HepG2 (cell line): ENCODE data around the gene OPN5. TPM values are rescaled to one million over a fixed set of nuclear protein-coding genes. Genes with fewer than 3 reads are reported as not detected.

Source experiments
- ATAC-seq: fragments of 200-7000 bp; cut with Tn5 transposase; 3 replicates; pipeline ENCODE4 v1.9.1; 2020; ENCODE audit warnings: mild to moderate bottlenecking, moderate library complexity
- BruUV-seq: library from RNA; stranded (reverse); fragments of 400-500 nt; replicated peaks from 2 replicates; lab custom pipeline; 2021; lab: Mats Ljungman, UMichigan
- CTCF ChIA-PET: fragments of 300-600 bp; formaldehyde crosslinking; extraction: SDS; loops from one replicate; lab custom pipeline; 2021; ENCODE audit warnings: low total read pairs, inconsistent platforms, low intra/inter-chr PET ratio; lab: Yijun Ruan, JAX
- POLR2A ChIA-PET: fragments of 350-600 bp; sonication (Branson Sonifier 250); formaldehyde crosslinking; loops from one replicate; lab custom pipeline; 2020; ENCODE audit warnings: antibody characterized with exemption, inconsistent platforms; lab: Yijun Ruan, JAX
- DNase-seq: peaks from one replicate; pipeline ENCODE4 v3.0.0-alpha.2; 2015; ENCODE audit warnings: low spot score
- FAIRE-seq: peaks from 3 replicates; lab custom pipeline; 2011; peaks lifted over from hg19 to GRCh38; lab: Jason Lieb, UNC
- H2AFZ ChIP-seq: one replicate; pipeline ENCODE4 v1.6.1; 2011; ENCODE audit warnings: low read length, inconsistent platforms
- H3K27ac ChIP-seq: fragments of 300-600 bp; 3 replicates; pipeline ENCODE4 v1.8.0; 2011; ENCODE audit warnings: mixed run types, mild to moderate bottlenecking, mixed read lengths, low read length, inconsistent platforms; ENCODE audit not compliant: insufficient read depth; ENCODE audit errors: extremely low read length
- H3K27me3 ChIP-seq, 2 experiments: fragments of 200-600 bp in 1 of 2; 2 replicates in 1 of 2; 3 replicates in 1 of 2; pipeline versions ENCODE4 v1.6.0 to v1.8.0; 2011; ENCODE audit warnings: low read length in 2 of 2, mild to moderate bottlenecking in 2 of 2, moderate library complexity in 2 of 2, inconsistent platforms in 1 of 2; ENCODE audit not compliant: insufficient read depth in 2 of 2, control insufficient read depth in 1 of 2
- H3K36me3 ChIP-seq, 2 experiments: fragments of 200-600 bp in 1 of 2; replicated peaks in 1 of 2; 2 replicates in 1 of 2; 3 replicates in 1 of 2; pipeline versions ENCODE4 v1.5.1 to v1.8.0; 2011; ENCODE audit warnings: low read length in 2 of 2, inconsistent platforms in 1 of 2; ENCODE audit not compliant: insufficient read depth in 2 of 2, control insufficient read depth in 1 of 2
- H3K4me1 ChIP-seq: 2 replicates; pipeline ENCODE4 v1.5.1; 2012; ENCODE audit warnings: low read length, inconsistent platforms; ENCODE audit not compliant: insufficient read depth
- H3K4me2 ChIP-seq: 2 replicates; pipeline ENCODE4 v1.6.0; 2011; ENCODE audit warnings: low read depth, low read length, inconsistent platforms
- H3K4me3 ChIP-seq, 3 experiments: fragments of 200-600 bp in 1 of 3; sonication (generic), shearing (Covaris generic) in 1 of 3; replicated peaks in 1 of 3; 2 replicates each; pipeline ENCODE4 v1.5.1; 2011 to 2016; ENCODE audit warnings: low read length in 3 of 3, inconsistent platforms in 2 of 3, low read depth in 2 of 3, mild to moderate bottlenecking in 2 of 3, control low read depth in 1 of 3, mixed read lengths in 1 of 3; ENCODE audit not compliant: insufficient read depth in 1 of 3
- H3K79me2 ChIP-seq: one replicate; pipeline ENCODE4 v1.6.1; 2011; ENCODE audit warnings: low read length, inconsistent platforms; ENCODE audit not compliant: insufficient read depth
- H3K9ac ChIP-seq: 2 replicates; pipeline ENCODE4 v1.6.0; 2011; ENCODE audit warnings: mild to moderate bottlenecking, low read depth, low read length, inconsistent platforms; ENCODE audit not compliant: insufficient read depth
- H3K9me3 ChIP-seq: 2 replicates; pipeline ENCODE4 v1.5.1; 2012; ENCODE audit warnings: mild to moderate bottlenecking, low read length
- H4K20me1 ChIP-seq: 2 replicates; pipeline ENCODE4 v1.6.0; 2011; ENCODE audit warnings: inconsistent platforms, mild to moderate bottlenecking, low read length, moderate library complexity; ENCODE audit not compliant: insufficient read depth
- CBX5 ChIP-seq: sonication (generic); formaldehyde crosslinking; IDR thresholded peaks from 2 replicates; pipeline ENCODE4 v1.4.0; 2020; ENCODE audit warnings: missing genetic modification reagents, borderline replicate concordance
- CREBL2 ChIP-seq: sonication (generic); formaldehyde crosslinking; IDR thresholded peaks from 2 replicates; pipeline ENCODE4 v1.8.1; 2023; ENCODE audit warnings: missing genetic modification reagents, mild to moderate bottlenecking, borderline replicate concordance
- ELF1 ChIP-seq: sonication (generic); formaldehyde crosslinking; IDR thresholded peaks from 2 replicates; pipeline ENCODE4 v1.4.0; 2020; ENCODE audit warnings: missing genetic modification reagents
- ETV6 ChIP-seq: sonication (generic); formaldehyde crosslinking; conservative IDR thresholded peaks from 2 replicates; pipeline ENCODE4 v1.4.0; 2020; ENCODE audit warnings: missing genetic modification reagents
- GPBP1L1 ChIP-seq: sonication (generic); formaldehyde crosslinking; IDR thresholded peaks from 2 replicates; pipeline ENCODE4 v1.5.0; 2020; ENCODE audit warnings: mild to moderate bottlenecking, missing genetic modification reagents
- NFE2L1 ChIP-seq: sonication (generic); formaldehyde crosslinking; IDR thresholded peaks from 2 replicates; pipeline ENCODE4 v1.4.0; 2020; ENCODE audit warnings: missing genetic modification reagents, mild to moderate bottlenecking, borderline replicate concordance
- NFKB2 ChIP-seq: sonication (generic); formaldehyde crosslinking; IDR thresholded peaks from 2 replicates; pipeline ENCODE4 v1.4.0; 2020; ENCODE audit warnings: missing genetic modification reagents, borderline replicate concordance
- POGZ ChIP-seq: sonication (generic); formaldehyde crosslinking; IDR thresholded peaks from 2 replicates; pipeline ENCODE4 v1.4.0; 2020; ENCODE audit warnings: mild to moderate bottlenecking, missing genetic modification reagents
- RFXAP ChIP-seq: sonication (generic); formaldehyde crosslinking; IDR thresholded peaks from 2 replicates; pipeline ENCODE4 v1.4.0; 2020; ENCODE audit warnings: missing genetic modification reagents, borderline replicate concordance
- SUZ12 ChIP-seq: fragments of 150-350 bp; IDR thresholded peaks from 2 replicates; pipeline ENCODE4 v1.6.1; 2014; ENCODE audit warnings: low read depth, low read length
- ZBTB2 ChIP-seq: sonication (generic); formaldehyde crosslinking; IDR thresholded peaks from 2 replicates; pipeline ENCODE4 v1.8.0; 2022; ENCODE audit warnings: low read depth, missing genetic modification reagents
- ZFP41 ChIP-seq: sonication (generic); formaldehyde crosslinking; IDR thresholded peaks from 2 replicates; pipeline ENCODE4 v1.4.0; 2020; ENCODE audit warnings: mild to moderate bottlenecking, missing genetic modification reagents, borderline replicate concordance
- ZKSCAN1 ChIP-seq: fragments of 150-350 bp; IDR thresholded peaks from 2 replicates; pipeline ENCODE4 v1.6.1; 2014; ENCODE audit warnings: low read length
- ZNF232 ChIP-seq: sonication (generic); formaldehyde crosslinking; IDR thresholded peaks from 2 replicates; pipeline ENCODE4 v1.4.0; 2020; ENCODE audit warnings: missing genetic modification reagents, borderline replicate concordance
- ZNF451 ChIP-seq: sonication (generic); formaldehyde crosslinking; IDR thresholded peaks from 2 replicates; pipeline ENCODE4 v1.5.0; 2020; ENCODE audit warnings: mild to moderate bottlenecking, missing genetic modification reagents
- ZNF670 ChIP-seq: sonication (generic); formaldehyde crosslinking; IDR thresholded peaks from 2 replicates; pipeline ENCODE4 v1.8.0; 2022; ENCODE audit warnings: mild to moderate bottlenecking, missing genetic modification reagents, borderline replicate concordance
- ZNF790 ChIP-seq: sonication (generic); formaldehyde crosslinking; IDR thresholded peaks from 2 replicates; pipeline ENCODE4 v1.8.0; 2022; ENCODE audit warnings: missing genetic modification reagents, mild to moderate bottlenecking, borderline replicate concordance
- ZSCAN29 ChIP-seq: sonication (generic); formaldehyde crosslinking; conservative IDR thresholded peaks from 2 replicates; pipeline ENCODE4 v1.4.0; 2020; ENCODE audit warnings: mild to moderate bottlenecking, missing genetic modification reagents
- WGBS: methylation state at CpG from one replicate; pipeline ENCODE4 v1.1.6; 2017; ENCODE audit warnings: low lambda C conversion rate; 5-methylcytosine and 5-hydroxymethylcytosine counted together
- in situ Hi-C: cut with HindIII; loops from 2 replicates; pipeline ENCODE4 v1.10.0; 2017; ENCODE audit warnings: low pct_unique_long_range_greater_than_20kb; ENCODE audit not compliant: extremely low pct_ligation_motif_present
- intact Hi-C: fragments of 100-400 bp; cut with micrococcal nuclease; formaldehyde crosslinking; loops from one replicate; pipeline ENCODE4 v1.10.0; 2022; ENCODE audit not compliant: unreplicated experiment
- polyA plus RNA-seq, 8 experiments: library from polyadenylated mRNA; depleted of rRNA in 3 of 8; stranded (reverse) in 7 of 8; unstranded in 1 of 8; fragments of >200 nt; fragmentation: Illumina TruSeq in 4 of 8; extraction: Trizol in 4 of 8; gene quantifications; 2 replicates each; pipeline versions ENCODE4 v1.2.1 to v1.2.3, GENCODE V29; 2011 to 2016; ENCODE audit warnings: low read depth in 4 of 8, missing spikeins in 1 of 8, mixed read lengths in 1 of 8; ENCODE audit not compliant: insufficient read depth in 1 of 8
- total RNA-seq, 5 experiments: library from RNA; depleted of rRNA; stranded (reverse); fragments of >200 nt; fragmentation: Illumina TruSeq; extraction: Trizol; gene quantifications; 2 replicates each; pipeline ENCODE4 v1.2.3, GENCODE V29; 2016; ENCODE audit warnings: low read depth in 1 of 5

Gene OPN5
- total and polyA plus RNA-seq, 2 of the 13 experiments (the other 11 are each of a cell fraction or from before 2014, with no cell fraction given), result not detected

GRCh38 chr6:47740714-47741113 lies 41.1 kb upstream of the OPN5 start (continued):
- no peak for TF ChIP-seq ZNF670
- TF ChIP-seq GPBP1L1 (CRISPR knock-in tag), result no peak
- TF ChIP-seq NFE2L1 (CRISPR knock-in tag), result no peak
- no peak for TF ChIP-seq RFXAP (CRISPR knock-in tag)
- no peak for TF ChIP-seq CBX5 (CRISPR knock-in tag)
- TF ChIP-seq POGZ (CRISPR knock-in tag), result no peak
- no peak for TF ChIP-seq ZNF232 (CRISPR knock-in tag)
- no peak for TF ChIP-seq ZNF451 (CRISPR knock-in tag)
- TF ChIP-seq, all 625 proteins: peak for 0

GRCh38 chr6:47741807-47742206 lies 40.0 kb upstream of the OPN5 start:
- H3K9me3 ChIP-seq, result no peaks in the 10 kb centered on the region
- no TSS peak for BruUV-seq
- TF ChIP-seq ELF1 (CRISPR knock-in tag) (no peak), ZKSCAN1 (no peak), ZFP41 (CRISPR knock-in tag) (no peak), ZBTB2 (CRISPR knock-in tag) (no peak), ETV6 (CRISPR knock-in tag) (no peak), CREBL2 (no peak), NFKB2 (no peak), ZNF790 (no peak), ZSCAN29 (CRISPR knock-in tag) (no peak), SUZ12 (no peak)
- no peaks in the 10 kb centered on the region for H3K4me1 ChIP-seq
- CTCF ChIA-PET, result no interaction called here
- no peak overlapping the region for H3K4me2 ChIP-seq
- H3K27ac ChIP-seq, result no peak overlapping the region
- in situ Hi-C loops (no loop called here), intact Hi-C loops (no loop called here)
- H4K20me1 ChIP-seq, result no peaks in the 10 kb centered on the region
- H3K79me2 ChIP-seq, result no peaks in the 10 kb centered on the region
- no peaks in the 10 kb centered on the region for H3K36me3 ChIP-seq
- FAIRE-seq (no peak), DNase-seq (no peak), ATAC-seq (no peak)
- no peaks in the 10 kb centered on the region for H3K27me3 ChIP-seq
- 0% methylated on average over 2 of the region's 2 CpGs for WGBS
- no peak overlapping the region for H3K4me3 ChIP-seq
- no peak overlapping the region for H3K9ac ChIP-seq
- no peak overlapping the region for H2AFZ ChIP-seq
- POLR2A ChIA-PET, result no interaction called here
